NCI-H2107 treated with DMSO at 0.1 percent for 48 hours (cell line): ENCODE data around the gene ZNF138.
A peak's percentile ranks its signal among the peaks of the same experiment; 100 is the strongest.
"Not testable (repeated sequence)": the region's sequence is repeated elsewhere in the genome, so short reads cannot be mapped to it uniquely, and the experiment has no call there.

ENCODE experiments used
- DNase-seq: peaks from one replicate; lab custom pipeline; 2025; ENCODE audit not compliant: unreplicated experiment; lab: John Stamatoyannopoulos, UW

Gene ZNF138

GRCh38 chr7:64838051-64838450 is 43.8 kb downstream of the ZNF138 start:
- not testable (repeated sequence) for DNase-seq

- no peak for DNase-seq
These were observed 44.5 kb downstream of the ZNF138 start for GRCh38 chr7:64838691-64839090.

GRCh38 chr7:64839910-64840309 is 45.7 kb downstream of the ZNF138 start:
- no peak for DNase-seq

GRCh38 chr7:64849250-64849923 is 55.2 kb downstream of the ZNF138 start:
- DNase-seq = peak; percentile 71

- no peak for DNase-seq
These were observed 55.8 kb downstream of the ZNF138 start for GRCh38 chr7:64849924-64850499.

- DNase-seq = no peak
These were observed 59.5 kb downstream of the ZNF138 start for GRCh38 chr7:64853679-64854078.

- DNase-seq = no peak
These were observed 60.7 kb downstream of the ZNF138 start for GRCh38 chr7:64854969-64855368.

GRCh38 chr7:64863021-64863420 is 68.8 kb downstream of the ZNF138 start:
- DNase-seq = no peak

- DNase-seq = not testable (repeated sequence)
These were observed 69.3 kb downstream of the ZNF138 start for GRCh38 chr7:64863530-64863929.

GRCh38 chr7:64863969-64864368 is 69.7 kb downstream of the ZNF138 start:
- DNase-seq = no peak

- no peak for DNase-seq
These were observed 73.7 kb downstream of the ZNF138 start for GRCh38 chr7:64867863-64868440.

- no peak for DNase-seq
These were observed 74.3 kb downstream of the ZNF138 start for GRCh38 chr7:64868499-64868898.

GRCh38 chr7:64869121-64869725 is 75.0 kb downstream of the ZNF138 start:
- DNase-seq = no peak

- DNase-seq = no peak
These were observed 75.8 kb downstream of the ZNF138 start for GRCh38 chr7:64869912-64870562.

- DNase-seq = no peak
These were observed 76.4 kb downstream of the ZNF138 start for GRCh38 chr7:64870656-64871055.

- DNase-seq = no peak
These were observed 77.5 kb downstream of the ZNF138 start for GRCh38 chr7:64871761-64872160.

- DNase-seq = no peak
These were observed 78.3 kb downstream of the ZNF138 start for GRCh38 chr7:64872351-64873154.

GRCh38 chr7:64873155-64873500 is 78.9 kb downstream of the ZNF138 start:
- DNase-seq = no peak

- no peak for DNase-seq
These were observed 79.3 kb downstream of the ZNF138 start for GRCh38 chr7:64873517-64873916.

GRCh38 chr7:64874114-64874513 is 79.9 kb downstream of the ZNF138 start:
- DNase-seq = no peak
